GM12878 (cell line): ENCODE data around the gene GJA9. TPM values are rescaled to one million over a fixed set of nuclear protein-coding genes. Genes with fewer than 3 reads are reported as not detected.

ENCODE experiments used
- ATAC-seq: fragments of 200-7000 bp; cut with Tn5 transposase; 3 replicates; pipeline ENCODE4 v1.9.1; 2020; ENCODE audit warnings: mild to moderate bottlenecking, moderate library complexity
- BruUV-seq: library from RNA; stranded (reverse); fragments of 400-500 nt; replicated peaks from 2 replicates; lab custom pipeline; 2021; lab: Mats Ljungman, UMichigan
- CTCF ChIA-PET: fragments of 300-600 bp; sonication (Branson Sonifier 250); formaldehyde crosslinking; extraction: SDS; loops from one replicate; lab custom pipeline; 2021; ENCODE audit warnings: inconsistent platforms; lab: Yijun Ruan, JAX
- POLR2A ChIA-PET: fragments of 350-600 bp; formaldehyde crosslinking; extraction: SDS; loops from one replicate; lab custom pipeline; 2021; ENCODE audit warnings: inconsistent platforms; lab: Charles Lee
- RAD21 ChIA-PET: fragments of 300-600 bp; sonication (Branson Sonifier 250); formaldehyde crosslinking; loops from one replicate; lab custom pipeline; 2023; ENCODE audit warnings: antibody characterized with exemption; ENCODE audit not compliant: unreplicated experiment; lab: Charles Lee
- SMC1A ChIA-PET: fragments of 300-600 bp; sonication (Branson Sonifier 250); formaldehyde crosslinking; loops from one replicate; lab custom pipeline; 2023; ENCODE audit not compliant: unreplicated experiment, uncharacterized antibody; lab: Charles Lee
- DNase-seq: peaks from one replicate; pipeline ENCODE4 v3.0.0-alpha.2; 2011; ENCODE audit warnings: low read depth, low spot score
- FAIRE-seq: peaks from 3 replicates; lab custom pipeline; 2011; peaks lifted over from hg19 to GRCh38; lab: Jason Lieb, UNC
- H2AFZ ChIP-seq: 2 replicates; pipeline ENCODE4 v1.6.0; 2011; ENCODE audit warnings: low read depth, low read length, control low read depth; ENCODE audit not compliant: control insufficient read depth
- H3K27ac ChIP-seq: 2 replicates; pipeline ENCODE4 v1.5.1; 2011; ENCODE audit warnings: control low read depth; ENCODE audit not compliant: control insufficient read depth, insufficient read depth
- H3K27me3 ChIP-seq, 2 experiments: replicated peaks in 1 of 2; 2 replicates each; pipeline versions ENCODE4 v1.6.0 to v1.6.1; 2011; ENCODE audit warnings: low read length in 1 of 2; ENCODE audit not compliant: control insufficient read depth in 2 of 2, insufficient read depth in 2 of 2
- H3K36me3 ChIP-seq, 2 experiments: 2 replicates each; pipeline ENCODE4 v1.5.1; 2011; ENCODE audit warnings: low read length in 1 of 2; ENCODE audit not compliant: control insufficient read depth in 2 of 2, insufficient read depth in 2 of 2
- H3K4me1 ChIP-seq: 2 replicates; pipeline ENCODE4 v1.6.1; 2011; ENCODE audit warnings: mild to moderate bottlenecking, low read length, moderate library complexity, mixed read lengths; ENCODE audit not compliant: control insufficient read depth, insufficient read depth
- H3K4me2 ChIP-seq: 2 replicates; pipeline ENCODE4 v1.6.0; 2011; ENCODE audit warnings: control low read depth; ENCODE audit not compliant: control insufficient read depth, insufficient read depth
- H3K4me3 ChIP-seq: fragments of 200-600 bp; sonication (generic); 2 replicates; pipeline ENCODE4 v1.5.1; 2016
- H3K79me2 ChIP-seq: 2 replicates; pipeline ENCODE4 v1.6.0; 2011; ENCODE audit warnings: low read length; ENCODE audit not compliant: control insufficient read depth, insufficient read depth
- H3K9ac ChIP-seq: 2 replicates; pipeline ENCODE4 v1.8.0; 2011; ENCODE audit warnings: low read length, control low read depth, mixed read lengths; ENCODE audit not compliant: control insufficient read depth, insufficient read depth
- H3K9me3 ChIP-seq: replicated peaks from 3 replicates; pipeline ENCODE4 v1.5.1; 2011; ENCODE audit warnings: mild to moderate bottlenecking, low read length; ENCODE audit not compliant: control insufficient read depth, insufficient read depth
- H4K20me1 ChIP-seq: 2 replicates; pipeline ENCODE4 v1.6.0; 2011; ENCODE audit not compliant: control insufficient read depth, insufficient read depth
- GABPA ChIP-seq: IDR thresholded peaks from 2 replicates; pipeline ENCODE4 v1.6.1; 2014; ENCODE audit warnings: antibody characterized with exemption, low read depth, mild to moderate bottlenecking, inconsistent platforms
- HCFC1 ChIP-seq: fragments of 150-350 bp; IDR thresholded peaks from 2 replicates; pipeline ENCODE4 v1.6.1; 2014; ENCODE audit warnings: low read length
- IKZF1 ChIP-seq: fragments of 450-650 bp; conservative IDR thresholded peaks from 2 replicates; pipeline ENCODE4 v1.6.1; 2017; ENCODE audit warnings: antibody characterized with exemption, mild to moderate bottlenecking
- MLLT1 ChIP-seq: fragments of 450-650 bp; IDR thresholded peaks from 2 replicates; pipeline ENCODE4 v1.6.1; 2016; ENCODE audit warnings: mild to moderate bottlenecking
- NR2C2 ChIP-seq: IDR thresholded peaks from 2 replicates; pipeline ENCODE4 v1.6.1; 2011; ENCODE audit warnings: borderline replicate concordance, low read depth; ENCODE audit not compliant: control insufficient read depth, insufficient read length
- PAX8 ChIP-seq: fragments of 450-650 bp; IDR thresholded peaks from 2 replicates; pipeline ENCODE4 v1.6.1; 2017; ENCODE audit warnings: mild to moderate bottlenecking, moderate library complexity
- RCOR1 ChIP-seq: conservative IDR thresholded peaks from 2 replicates; pipeline ENCODE4 v1.6.1; 2012; ENCODE audit warnings: low read depth, low read length, improper control_type of control experiment
- SP1 ChIP-seq: IDR thresholded peaks from one replicate; pipeline ENCODE4 v1.6.1; 2011; ENCODE audit warnings: low read depth, low read length
- SRF ChIP-seq, 2 experiments: IDR thresholded peaks; 2 replicates each; pipeline ENCODE4 v1.6.1; 2011; ENCODE audit warnings: low read depth in 2 of 2, low read length in 2 of 2, mild to moderate bottlenecking in 1 of 2, moderate library complexity in 1 of 2
- WRNIP1 ChIP-seq: IDR thresholded peaks from 2 replicates; pipeline ENCODE4 v1.6.1; 2011; ENCODE audit warnings: low read depth, low read length, improper control_type of control experiment, borderline replicate concordance
- YY1 ChIP-seq: IDR thresholded peaks from 2 replicates; pipeline ENCODE4 v1.6.1; 2011; ENCODE audit warnings: low read depth, mild to moderate bottlenecking, low read length
- ZNF207 ChIP-seq: fragments of 450-650 bp; IDR thresholded peaks from 2 replicates; pipeline ENCODE4 v1.6.1; 2014; ENCODE audit warnings: antibody characterized with exemption, mild to moderate bottlenecking, borderline replicate concordance
- WGBS: methylation state at CpG from one replicate; pipeline ENCODE4 v1.1.6; 2016; ENCODE audit warnings: low lambda C conversion rate; ENCODE audit not compliant: insufficient replicate concordance, insufficient coverage; ENCODE audit errors: missing lambda C conversion rate; 5-methylcytosine and 5-hydroxymethylcytosine counted together
- in situ Hi-C: fragments of 300-500 bp; cut with MboI; formaldehyde crosslinking; loops from 9 replicates; pipeline ENCODE4 v1.14.3; 2018; ENCODE audit warnings: mixed read lengths
- intact Hi-C: fragments of 100-400 bp; cut with micrococcal nuclease; formaldehyde crosslinking; loops from one replicate; pipeline ENCODE4 v1.14.2; 2022; ENCODE audit not compliant: unreplicated experiment
- polyA plus RNA-seq, 11 experiments: library from polyadenylated mRNA; depleted of rRNA in 4 of 11; unstranded in 6 of 11; stranded (reverse) in 5 of 11; fragments of >200 nt; fragmentation: Nextera tagmentation in 4 of 11; fragmentation: Illumina TruSeq in 1 of 11; extraction: Ambion mirVana in 4 of 11; extraction: Trizol in 1 of 11; gene quantifications; 1 replicate in 1 of 11; 2 replicates in 10 of 11; pipeline versions ENCODE4 v1.2.1 to v1.2.3, GENCODE V29; 2011 to 2016; ENCODE audit warnings: inconsistent platforms in 2 of 11, missing spikeins in 2 of 11, low read depth in 1 of 11
- total RNA-seq, 4 experiments: library from RNA; depleted of rRNA in 3 of 4; stranded (reverse); fragments of >200 nt in 3 of 4; fragmentation: Illumina TruSeq in 1 of 4; extraction: Trizol in 1 of 4; gene quantifications; 2 replicates each; pipeline versions ENCODE4 v1.2.1 to v1.2.3, GENCODE V29; 2013 to 2021
- TF ChIP-seq, protein P1 (sequence below): IDR thresholded peaks from 2 replicates; pipeline ENCODE4 v1.6.1; 2012; ENCODE audit warnings: low read depth, low read length, improper control_type of control experiment
- TF ChIP-seq, protein P2 (sequence below): IDR thresholded peaks from 2 replicates; pipeline ENCODE4 v1.6.1; 2011; ENCODE audit warnings: low read depth, low read length, improper control_type of control experiment, borderline replicate concordance
- TF ChIP-seq, protein P3 (sequence below): IDR thresholded peaks from 2 replicates; pipeline ENCODE4 v1.6.1; 2012; ENCODE audit warnings: low read depth, low read length, improper control_type of control experiment

GJA9 gene
- total and polyA plus RNA-seq, 10 of the 15 experiments (the other 5 are each of a cell fraction or from before 2014, with no cell fraction given) = 0.13 TPM; not detected in 9

DNA sequence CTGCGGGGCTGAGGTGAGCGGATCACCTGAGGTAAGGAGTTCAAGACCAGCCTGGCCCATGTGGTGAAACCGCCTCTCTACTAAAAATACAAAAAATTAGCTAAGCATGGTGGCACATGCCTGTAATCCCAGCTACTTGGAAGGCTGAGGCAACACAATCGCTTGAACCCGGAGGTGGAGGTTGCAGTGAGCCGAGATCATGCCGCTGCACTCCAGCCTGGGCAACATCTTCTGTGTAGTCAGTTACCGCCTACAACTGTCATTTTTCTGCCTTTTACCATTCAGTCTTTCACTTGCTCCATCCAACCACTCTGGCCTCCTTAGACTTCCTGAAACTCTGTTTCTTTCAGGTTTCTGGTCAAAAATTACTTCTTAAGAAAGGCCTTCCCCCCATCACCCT is 10.4 kb downstream of the GJA9 start:
- intact Hi-C loops = loop anchor here (5.0 kb wide), 1 partner anchor 121 kb away; the partner anchor contains the start of gene AKIRIN1
- Histone ChIP-seq H3K27ac (no peak overlapping the region), H3K79me2 (peaks cover 25% of the 10 kb centered on the region)

DNA sequence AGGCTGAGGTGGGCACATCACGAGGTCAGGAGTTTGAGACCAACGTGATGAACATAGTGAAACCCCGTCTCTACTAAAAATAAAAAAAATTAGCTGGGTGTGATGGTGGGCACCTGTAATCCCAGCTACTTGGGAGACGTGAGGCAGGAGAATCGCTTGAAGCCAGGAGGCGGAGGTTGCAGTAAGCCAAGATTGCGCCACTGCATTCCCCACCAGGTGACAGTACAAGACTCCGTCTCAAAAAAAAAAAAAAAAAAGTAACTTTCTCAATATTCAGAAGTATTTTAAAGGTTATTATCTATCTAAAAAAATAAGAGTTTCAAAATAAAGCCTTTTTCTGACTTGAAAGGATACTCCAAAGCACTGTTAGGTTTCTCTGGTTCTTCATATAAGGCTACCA is 14.2 kb downstream of the GJA9 start:
- Histone ChIP-seq H3K4me1 (peaks cover 14% of the 10 kb centered on the region; the same call in 1 of the 2 replicates), H2AFZ (no peak overlapping the region), H3K4me3 (no peak overlapping the region), H3K9me3 (no peaks in the 10 kb centered on the region), H4K20me1 (no peaks in the 10 kb centered on the region), H3K79me2 (peaks cover 10% of the 10 kb centered on the region), H3K27ac (no peak overlapping the region), H3K27me3 (no peaks in the 10 kb centered on the region), H3K36me3 (no peaks in the 10 kb centered on the region), H3K4me2 (no peak overlapping the region), H3K9ac (no peak overlapping the region)
- FAIRE-seq = no peak
- DNase-seq = no peak
- SMC1A ChIA-PET = interaction anchor here (0.6 kb wide), 1 partner anchor 392 kb away, joined by 3 read pairs; no protein-coding TSS in a partner anchor
- POLR2A ChIA-PET = interaction anchor here (0.7 to 1.0 kb wide), 2 partner anchors 14 to 819 kb away, joined by 3 to 4 read pairs; no protein-coding TSS in a partner anchor
- intact Hi-C loops (no loop called here), in situ Hi-C loops (no loop called here)
- RAD21 ChIA-PET = no interaction called here
- BruUV-seq = no TSS peak
- 93% methylated on average over 8 of the region's 8 CpGs for WGBS
- no peak for ATAC-seq
- CTCF ChIA-PET = interaction anchor here (0.7 kb wide), 1 partner anchor 829 kb away, joined by 3 read pairs; no protein-coding TSS in a partner anchor
- TF ChIP-seq ZNF207 (no peak), RCOR1 (no peak), YY1 (no peak), HCFC1 (no peak), SP1 (no peak), MLLT1 (no peak), SRF (IDR thresholded peaks at IDR 0.05; ENCODE audit: low read depth in 2 of 2, low read length in 2 of 2) (no peak)
- TF ChIP-seq, protein P1, sequence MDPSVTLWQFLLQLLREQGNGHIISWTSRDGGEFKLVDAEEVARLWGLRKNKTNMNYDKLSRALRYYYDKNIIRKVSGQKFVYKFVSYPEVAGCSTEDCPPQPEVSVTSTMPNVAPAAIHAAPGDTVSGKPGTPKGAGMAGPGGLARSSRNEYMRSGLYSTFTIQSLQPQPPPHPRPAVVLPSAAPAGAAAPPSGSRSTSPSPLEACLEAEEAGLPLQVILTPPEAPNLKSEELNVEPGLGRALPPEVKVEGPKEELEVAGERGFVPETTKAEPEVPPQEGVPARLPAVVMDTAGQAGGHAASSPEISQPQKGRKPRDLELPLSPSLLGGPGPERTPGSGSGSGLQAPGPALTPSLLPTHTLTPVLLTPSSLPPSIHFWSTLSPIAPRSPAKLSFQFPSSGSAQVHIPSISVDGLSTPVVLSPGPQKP = no peak
- TF ChIP-seq, protein P2, sequence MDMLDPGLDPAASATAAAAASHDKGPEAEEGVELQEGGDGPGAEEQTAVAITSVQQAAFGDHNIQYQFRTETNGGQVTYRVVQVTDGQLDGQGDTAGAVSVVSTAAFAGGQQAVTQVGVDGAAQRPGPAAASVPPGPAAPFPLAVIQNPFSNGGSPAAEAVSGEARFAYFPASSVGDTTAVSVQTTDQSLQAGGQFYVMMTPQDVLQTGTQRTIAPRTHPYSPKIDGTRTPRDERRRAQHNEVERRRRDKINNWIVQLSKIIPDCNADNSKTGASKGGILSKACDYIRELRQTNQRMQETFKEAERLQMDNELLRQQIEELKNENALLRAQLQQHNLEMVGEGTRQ = no peak

More for the DNA sequence above, 10.4 kb downstream of the GJA9 start:
- Histone ChIP-seq H3K36me3 (no peaks in the 10 kb centered on the region), H3K4me3 (no peak overlapping the region), H3K9ac (no peak overlapping the region), H3K4me1 (peaks cover 20% of the 10 kb centered on the region), H3K27me3 (no peaks in the 10 kb centered on the region), H3K9me3 (no peaks in the 10 kb centered on the region), H3K4me2 (peak overlapping the region; percentile 91), H2AFZ (no peak overlapping the region), H4K20me1 (no peaks in the 10 kb centered on the region)
- TF ChIP-seq NR2C2 (no peak), HCFC1 (no peak), PAX8 (no peak), WRNIP1 (no peak), GABPA (no peak), IKZF1 (no peak)
- TF ChIP-seq, protein P3, sequence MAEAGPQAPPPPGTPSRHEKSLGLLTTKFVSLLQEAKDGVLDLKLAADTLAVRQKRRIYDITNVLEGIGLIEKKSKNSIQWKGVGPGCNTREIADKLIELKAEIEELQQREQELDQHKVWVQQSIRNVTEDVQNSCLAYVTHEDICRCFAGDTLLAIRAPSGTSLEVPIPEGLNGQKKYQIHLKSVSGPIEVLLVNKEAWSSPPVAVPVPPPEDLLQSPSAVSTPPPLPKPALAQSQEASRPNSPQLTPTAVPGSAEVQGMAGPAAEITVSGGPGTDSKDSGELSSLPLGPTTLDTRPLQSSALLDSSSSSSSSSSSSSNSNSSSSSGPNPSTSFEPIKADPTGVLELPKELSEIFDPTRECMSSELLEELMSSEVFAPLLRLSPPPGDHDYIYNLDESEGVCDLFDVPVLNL = no peak
- FAIRE-seq (no peak), DNase-seq (no peak), ATAC-seq (no peak)
- CTCF ChIA-PET = no interaction called here
- WGBS = 96% methylated on average over 8 of the region's 8 CpGs
- in situ Hi-C loops = no loop called here
- POLR2A ChIA-PET = interaction anchor here (3.7 kb wide), 1 partner anchor 14 kb away, joined by 14 read pairs; no protein-coding TSS in a partner anchor
- no TSS peak for BruUV-seq
- SMC1A ChIA-PET = interaction anchor here (1.5 kb wide), 1 partner anchor 9 kb away, joined by 11 read pairs; no protein-coding TSS in a partner anchor
- RAD21 ChIA-PET = no interaction called here
